Skin epidermis (tissue), 12 donors: ENCODE results near the gene HIVEP3.
"Not testable (repeated sequence)": the region's sequence is repeated elsewhere in the genome, so short reads cannot be mapped to it uniquely, and the experiment has no call there.

Source experiments
- H3K27ac ChIP-seq, 21 experiments: fragments of 200-600 bp; sonication (generic) in 11 of 21; one replicate each; pipeline ENCODE4 v1.5.0; 2020; ENCODE audit warnings: mild to moderate bottlenecking in 3 of 21, inconsistent platforms in 2 of 21, moderate library complexity in 2 of 21
- H3K4me3 ChIP-seq, 7 experiments: fragments of 200-600 bp; sonication (generic) in 2 of 7; one replicate each; pipeline ENCODE4 v1.5.0; 2020; ENCODE audit warnings: inconsistent platforms in 2 of 7, mild to moderate bottlenecking in 2 of 7, moderate library complexity in 1 of 7

Gene HIVEP3

DNA sequence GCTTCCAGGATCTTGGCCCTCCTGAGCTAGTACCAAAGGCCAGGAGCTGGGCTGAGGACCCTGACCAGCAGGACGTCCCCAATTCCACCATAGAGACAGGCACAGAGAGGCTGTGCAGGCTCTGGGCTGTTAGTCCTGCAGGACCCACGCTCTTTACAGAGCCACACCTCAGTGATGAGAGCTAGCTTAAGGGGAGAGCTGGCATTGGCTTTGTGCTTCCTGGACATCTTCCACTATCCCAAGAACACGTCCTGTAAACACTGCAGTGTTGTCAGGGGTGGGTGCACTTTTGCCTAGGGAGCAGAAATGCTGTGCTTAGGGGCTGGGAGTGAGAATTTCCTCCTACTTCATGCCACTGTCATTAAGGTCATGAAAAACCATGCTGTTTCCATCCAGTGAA is 342.5 kb downstream of the HIVEP3 start:
- H3K4me3 ChIP-seq, result no peak overlapping the region
- H3K27ac ChIP-seq, result no peak overlapping the region

DNA sequence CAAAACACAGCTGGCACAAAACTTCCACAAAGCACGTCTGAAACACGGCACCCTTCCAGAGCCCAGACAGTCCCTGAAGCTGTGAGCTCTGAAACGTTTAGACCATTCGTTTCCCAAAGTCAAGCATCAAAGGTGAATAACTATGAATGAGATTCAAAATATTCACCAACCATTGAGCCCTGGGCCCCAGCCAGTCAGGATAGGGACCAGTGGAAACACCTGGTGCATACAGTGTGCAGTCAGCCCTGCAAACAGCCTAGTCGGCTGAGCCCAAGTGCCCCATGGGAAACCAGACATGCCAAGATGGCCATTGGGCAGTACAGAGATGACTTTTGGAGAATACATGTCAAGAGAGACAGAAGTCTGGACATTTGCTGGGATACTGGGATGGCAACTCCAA is 343.9 kb downstream of the HIVEP3 start:
- H3K27ac ChIP-seq, result no peak overlapping the region
- no peak overlapping the region for H3K4me3 ChIP-seq

GRCh38 chr1:41573785-41574713 is 344.7 kb downstream of the HIVEP3 start:
- Histone ChIP-seq H3K27ac (no peak overlapping the region), H3K4me3 (no peak overlapping the region)

- Histone ChIP-seq H3K27ac (no peak overlapping the region), H3K4me3 (no peak overlapping the region)
Measured at GRCh38 chr1:41573194-41573593, 345.5 kb downstream of the HIVEP3 start.

- Histone ChIP-seq H3K4me3 (no peak overlapping the region), H3K27ac (no peak overlapping the region)
Measured at GRCh38 chr1:41572224-41572623, 346.5 kb downstream of the HIVEP3 start.

DNA sequence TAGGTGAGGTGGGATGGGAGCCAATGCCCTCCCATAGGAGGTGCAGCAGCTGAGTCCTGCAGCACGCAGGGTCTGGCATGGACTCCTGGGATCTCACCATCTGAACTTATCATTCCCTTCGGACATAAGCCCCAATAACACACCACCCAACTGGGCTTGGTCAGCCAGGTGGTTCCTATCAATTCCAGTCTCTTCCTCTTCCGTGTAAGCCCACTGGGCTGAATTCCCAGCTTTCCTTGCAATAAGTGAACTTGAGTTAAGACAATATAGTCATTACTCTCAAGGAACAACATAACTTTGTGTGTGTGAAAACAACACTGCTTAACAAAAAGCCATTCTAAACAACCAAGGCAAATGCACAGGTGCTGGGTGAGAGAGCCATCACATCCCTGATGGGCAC is 347.7 kb downstream of the HIVEP3 start:
- no peak overlapping the region for H3K4me3 ChIP-seq

DNA sequence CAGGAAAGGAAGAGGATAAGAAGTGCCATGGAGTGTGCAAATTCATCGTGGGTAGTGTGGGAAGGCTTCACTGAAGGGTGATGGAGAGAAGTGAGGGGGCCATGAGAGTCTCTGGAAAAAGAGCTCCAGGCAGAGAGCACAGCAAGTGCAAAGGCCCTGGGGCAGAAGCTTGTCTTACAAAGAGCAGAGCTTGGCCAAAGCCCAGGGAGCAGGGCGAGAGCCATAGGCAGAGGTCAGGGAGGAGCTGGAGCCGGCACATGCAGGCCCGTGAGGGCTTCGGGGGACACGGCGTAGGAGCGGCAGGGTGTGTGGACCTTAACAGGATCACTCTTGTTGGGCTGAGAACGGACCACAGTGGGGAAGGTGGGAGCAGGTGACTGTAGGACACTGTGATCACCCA is 350.5 kb downstream of the HIVEP3 start:
- no peak overlapping the region for H3K4me3 ChIP-seq
- H3K27ac ChIP-seq, result no peak overlapping the region

More for the DNA sequence above, 347.7 kb downstream of the HIVEP3 start:
- H3K27ac ChIP-seq, result no peak overlapping the region

GRCh38 chr1:41566969-41567368 is 351.8 kb downstream of the HIVEP3 start:
- H3K27ac ChIP-seq, result no peak overlapping the region

GRCh38 chr1:41566274-41566885 is 352.3 kb downstream of the HIVEP3 start:
- Histone ChIP-seq H3K4me3 (no peak overlapping the region), H3K27ac (no peak overlapping the region)

More at GRCh38 chr1:41566969-41567368, 351.8 kb downstream of the HIVEP3 start:
- no peak overlapping the region for H3K4me3 ChIP-seq

- Histone ChIP-seq H3K4me3 (no peak overlapping the region), H3K27ac (no peak overlapping the region)
Measured at GRCh38 chr1:41564741-41565475, 353.8 kb downstream of the HIVEP3 start.

DNA sequence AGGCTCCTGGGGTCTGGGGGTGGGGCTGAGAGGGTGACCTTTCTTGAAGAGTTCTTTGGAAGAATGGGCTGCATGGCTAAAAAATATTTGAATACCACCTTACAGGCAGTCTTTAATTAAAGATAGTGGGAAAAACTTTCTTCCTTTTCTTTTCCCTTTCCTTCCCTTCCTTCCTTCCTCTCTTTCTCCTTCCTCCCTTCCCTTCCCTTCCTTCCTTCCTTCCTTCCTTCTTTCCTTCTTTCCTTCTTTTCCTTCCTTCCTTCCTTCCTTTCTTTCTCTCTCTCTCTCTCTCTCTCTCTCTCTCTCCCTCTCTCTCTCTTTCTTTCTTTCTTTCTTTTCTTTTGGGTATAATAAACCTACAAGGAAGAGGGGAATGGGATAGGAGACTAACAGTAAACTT is 356.4 kb downstream of the HIVEP3 start:
- Histone ChIP-seq H3K4me3 (no peak overlapping the region), H3K27ac (no peak overlapping the region)

DNA sequence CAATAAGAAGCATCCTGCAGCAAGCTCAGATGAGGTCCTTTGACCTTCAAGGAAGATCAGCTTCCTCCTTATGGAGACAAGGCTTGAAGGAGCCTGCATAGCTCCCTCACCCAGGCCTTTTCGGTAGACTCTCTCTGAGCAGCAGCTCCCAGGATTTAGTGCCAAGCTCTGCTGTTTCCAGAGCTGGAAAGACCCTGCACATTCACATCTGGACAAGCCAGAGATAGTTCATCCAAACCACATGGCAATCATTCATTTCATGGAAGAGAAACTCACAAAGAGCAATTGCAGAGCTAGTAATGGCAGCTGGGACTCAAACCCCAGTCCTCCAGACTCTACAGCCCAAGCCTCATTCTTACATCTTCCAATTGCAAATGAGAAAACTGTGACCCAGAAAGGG is 357.8 kb downstream of the HIVEP3 start:
- Histone ChIP-seq H3K27ac (no peak overlapping the region), H3K4me3 (no peak overlapping the region)

GRCh38 chr1:41560496-41560895 is 358.2 kb downstream of the HIVEP3 start:
- no peak overlapping the region for H3K27ac ChIP-seq
- H3K4me3 ChIP-seq, result no peak overlapping the region

- H3K4me3 ChIP-seq, result no peak overlapping the region
- no peak overlapping the region for H3K27ac ChIP-seq
Measured at GRCh38 chr1:41559331-41559730, 359.4 kb downstream of the HIVEP3 start.

DNA sequence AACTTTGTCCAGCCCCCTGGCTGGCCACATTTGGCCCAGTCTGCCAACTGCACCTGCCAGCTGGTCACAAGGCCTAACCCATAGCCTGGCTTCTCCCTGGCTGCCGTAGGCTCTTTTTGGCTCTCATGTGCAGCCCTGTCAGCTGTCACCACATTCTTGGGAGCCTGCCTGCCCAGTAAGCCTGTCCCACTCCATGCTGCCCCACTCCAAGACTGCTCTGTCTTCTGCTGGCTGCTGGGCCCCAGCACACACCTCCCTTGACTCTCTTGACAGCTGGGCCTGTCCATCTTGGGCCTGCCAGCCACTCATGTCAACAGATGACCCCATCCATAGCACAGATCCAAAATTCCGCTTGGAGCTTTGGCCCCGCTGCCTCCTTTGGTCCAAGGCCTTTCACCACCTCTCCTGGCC is 360.0 kb downstream of the HIVEP3 start:
- H3K27ac ChIP-seq, result no peak overlapping the region
- H3K4me3 ChIP-seq, result no peak overlapping the region

DNA sequence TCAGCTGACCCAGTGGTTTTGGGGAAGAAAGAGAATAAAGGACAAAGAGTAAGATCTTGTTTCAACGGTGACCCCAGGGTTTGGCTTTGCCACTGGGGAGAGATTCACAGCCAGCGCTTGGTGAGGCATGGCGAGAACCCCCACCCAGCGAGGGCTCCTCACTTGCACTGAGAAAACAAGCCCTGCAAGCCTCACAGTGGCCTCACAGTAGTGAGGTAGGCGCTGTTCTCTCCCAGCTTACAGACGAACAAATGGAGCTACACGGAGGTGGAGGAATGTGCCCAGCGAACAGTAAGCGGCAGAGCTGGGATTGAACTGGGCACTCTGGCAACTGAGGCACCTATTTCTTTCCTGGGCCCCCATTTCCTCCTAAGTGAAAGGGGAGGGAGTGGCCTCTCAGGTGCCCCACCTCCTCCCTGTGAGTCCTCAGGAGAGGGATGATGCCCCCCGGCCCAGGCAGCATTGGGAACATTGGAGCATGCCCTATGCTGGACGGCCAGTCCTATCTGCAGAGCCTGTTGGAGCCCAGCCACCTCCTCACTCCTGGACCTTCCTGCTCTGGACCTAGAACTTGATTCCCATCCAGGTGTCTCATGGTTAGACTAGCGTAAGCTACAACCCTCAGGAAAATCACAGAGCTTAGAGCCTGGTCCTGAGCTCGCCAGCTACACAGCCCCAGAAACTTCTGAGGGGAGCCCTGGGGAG is 360.8 kb downstream of the HIVEP3 start:
- H3K27ac ChIP-seq, result no peak overlapping the region
- no peak overlapping the region for H3K4me3 ChIP-seq

GRCh38 chr1:41554746-41555145 is 364.0 kb downstream of the HIVEP3 start:
- not testable (repeated sequence) for H3K27ac ChIP-seq, H3K4me3 ChIP-seq

- no peak overlapping the region for H3K4me3 ChIP-seq
- H3K27ac ChIP-seq, result no peak overlapping the region
Measured at GRCh38 chr1:41547781-41548560, 370.8 kb downstream of the HIVEP3 start.

GRCh38 chr1:41547336-41547735 is 371.4 kb downstream of the HIVEP3 start:
- H3K4me3 ChIP-seq, result no peak overlapping the region
- no peak overlapping the region for H3K27ac ChIP-seq
